ENCODE results near the gene PYROXD2. TPM values are rescaled to one million over a fixed set of nuclear protein-coding genes. Genes with fewer than 3 reads are reported as not detected.
A peak's percentile ranks its signal among the peaks of the same experiment; 100 is the strongest.

Gene PYROXD2
- total RNA-seq, 1 donor from 2014 or later: 5.0 TPM

- Mint-ChIP-seq H3K27ac (ENCODE audit: unreplicated experiment) (no peak overlapping the region), H3K4me3 (peak overlapping the region; percentile 55), H3K9me3 (peaks cover 2% of the 10 kb centered on the region), H3K36me3 (ENCODE audit: low read depth) (no peaks in the 10 kb centered on the region), H3K4me1 (peaks cover 21% of the 10 kb centered on the region), H3K27me3 (ENCODE audit: low read depth) (peaks cover 5% of the 10 kb centered on the region)
- DNase-seq (ENCODE audit: low read depth, low spot score): no peak
- no peak for TF ChIP-seq CTCF (conservative IDR thresholded peaks at IDR 0.05)
Measured at GRCh38 chr10:98450618-98451017, 35.6 kb upstream of the PYROXD2 start.

GRCh38 chr10:98449287-98449686 lies 34.3 kb upstream of the PYROXD2 start:
- Mint-ChIP-seq H3K36me3 (ENCODE audit: low read depth) (peaks cover 6% of the 10 kb centered on the region), H3K27ac (ENCODE audit: unreplicated experiment) (no peak overlapping the region)

GRCh38 chr10:98446661-98447221 lies 31.8 kb upstream of the PYROXD2 start, which contains the start of gene HPS1:
TSS of gene HPS1 (minus strand) at chr10:98446935. CDS start at chr10:98443240, 3,695 bp downstream.
- Mint-ChIP-seq H3K27ac (ENCODE audit: unreplicated experiment) (peak within 1 kb of the TSS; percentile 50), H3K4me3 (peak within 1 kb of the TSS; percentile 89), H3K4me1 (peaks cover 25% of the 10 kb centered on the region), H3K27me3 (ENCODE audit: low read depth) (peaks cover 5% of the 10 kb centered on the region), H3K9me3 (peaks cover 2% of the 10 kb centered on the region), H3K36me3 (ENCODE audit: low read depth) (peaks cover 18% of the 10 kb centered on the region)
- DNase-seq (ENCODE audit: low read depth, low spot score): peak; percentile 62
- no peak for TF ChIP-seq CTCF (conservative IDR thresholded peaks at IDR 0.05)

More at GRCh38 chr10:98449287-98449686, 34.3 kb upstream of the PYROXD2 start:
- no peak for DNase-seq (ENCODE audit: low read depth, low spot score)
- peaks cover 5% of the 10 kb centered on the region for H3K27me3 Mint-ChIP-seq (ENCODE audit: low read depth)
- peaks cover 2% of the 10 kb centered on the region for H3K9me3 Mint-ChIP-seq
- no peak for TF ChIP-seq CTCF (conservative IDR thresholded peaks at IDR 0.05)
- peaks cover 26% of the 10 kb centered on the region for H3K4me1 Mint-ChIP-seq
- no peak overlapping the region for H3K4me3 Mint-ChIP-seq

GRCh38 chr10:98446151-98446660 lies 31.2 kb upstream of the PYROXD2 start:
- Mint-ChIP-seq H3K4me1 (peaks cover 25% of the 10 kb centered on the region), H3K4me3 (peak overlapping the region; percentile 89), H3K9me3 (peaks cover 2% of the 10 kb centered on the region), H3K36me3 (ENCODE audit: low read depth) (peaks cover 19% of the 10 kb centered on the region), H3K27me3 (ENCODE audit: low read depth) (peaks cover 5% of the 10 kb centered on the region), H3K27ac (ENCODE audit: unreplicated experiment) (peak overlapping the region; percentile 50)
- peak; percentile 20 for DNase-seq (ENCODE audit: low read depth, low spot score)
- TF ChIP-seq CTCF (conservative IDR thresholded peaks at IDR 0.05): no peak

- TF ChIP-seq CTCF (conservative IDR thresholded peaks at IDR 0.05): no peak
Measured at GRCh38 chr10:98445200-98445812, 30.3 kb upstream of the PYROXD2 start.

More at GRCh38 chr10:98445200-98445812, 30.3 kb upstream of the PYROXD2 start:
- peaks cover under 1% of the 10 kb centered on the region for H3K27me3 Mint-ChIP-seq (ENCODE audit: low read depth)
- H3K4me3 Mint-ChIP-seq: peak overlapping the region; percentile 89
- no peak overlapping the region for H3K27ac Mint-ChIP-seq (ENCODE audit: unreplicated experiment)
- H3K4me1 Mint-ChIP-seq: peaks cover 20% of the 10 kb centered on the region
- H3K9me3 Mint-ChIP-seq: peaks cover 2% of the 10 kb centered on the region
- peaks cover 21% of the 10 kb centered on the region for H3K36me3 Mint-ChIP-seq (ENCODE audit: low read depth)
- no peak for DNase-seq (ENCODE audit: low read depth, low spot score)

All from neural crest cell (in vitro differentiated cells).